Small intestine (tissue), 7 donors: ENCODE measurements around the gene INO80C. TPM values are rescaled to one million over a fixed set of nuclear protein-coding genes. Genes with fewer than 3 reads are reported as not detected.

Experiments
- DNase-seq, 2 donors: peaks; one replicate each; pipeline versions ENCODE4 v3.0.0 to v3.0.0-alpha.2; 2013
- FAIRE-seq: peaks from 2 replicates; lab custom pipeline; 2012; peaks lifted over from hg19 to GRCh38; lab: Jason Lieb, UNC
- H3K27ac ChIP-seq, 3 donors: one replicate each; pipeline ENCODE4 v1.5.1; 2013; ENCODE audit warnings: low read length in 2 of 3, mild to moderate bottlenecking in 2 of 3, control low read depth in 1 of 3, inconsistent platforms in 1 of 3, low read depth in 1 of 3, moderate library complexity in 1 of 3
- H3K27me3 ChIP-seq, 3 donors: one replicate each; pipeline ENCODE4 v1.6.1; 2013; ENCODE audit warnings: low read length in 3 of 3, inconsistent platforms in 1 of 3; ENCODE audit not compliant: control insufficient read depth in 3 of 3, insufficient read depth in 3 of 3
- H3K36me3 ChIP-seq, 3 donors: one replicate each; pipeline ENCODE4 v1.6.1; 2013; ENCODE audit warnings: low read length in 3 of 3, inconsistent platforms in 1 of 3, low read depth in 1 of 3, mild to moderate bottlenecking in 1 of 3, moderate library complexity in 1 of 3; ENCODE audit not compliant: control insufficient read depth in 3 of 3, insufficient read depth in 2 of 3
- H3K4me1 ChIP-seq, 3 donors: one replicate each; pipeline ENCODE4 v1.6.1; 2013; ENCODE audit warnings: low read length in 2 of 3, inconsistent platforms in 1 of 3, low read depth in 1 of 3, mild to moderate bottlenecking in 1 of 3, moderate library complexity in 1 of 3; ENCODE audit not compliant: control insufficient read depth in 3 of 3, insufficient read depth in 2 of 3
- H3K4me3 ChIP-seq, 3 donors: one replicate each; pipeline ENCODE4 v1.5.1; 2013; ENCODE audit warnings: low read length in 3 of 3, control low read depth in 1 of 3, inconsistent platforms in 1 of 3, low read depth in 1 of 3, mild to moderate bottlenecking in 1 of 3, moderate library complexity in 1 of 3
- H3K9me3 ChIP-seq, 2 donors: one replicate each; pipeline ENCODE4 v1.6.1; 2013; ENCODE audit warnings: low read depth in 1 of 2, low read length in 1 of 2; ENCODE audit not compliant: control insufficient read depth in 2 of 2, insufficient read depth in 1 of 2
- WGBS, 3 donors: extraction: QIAGEN DNeasy Blood & Tissue Kit; methylation state at CpG; one replicate each; pipeline ENCODE4 v1.1.7; 2013; 5-methylcytosine and 5-hydroxymethylcytosine counted together
- polyA plus RNA-seq, 4 donors: library from polyadenylated mRNA; stranded (reverse) in 3 of 4; unstranded in 1 of 4; fragments of 200-250 nt in 3 of 4; fragments of 120-200 nt in 1 of 4; gene quantifications; one replicate each; pipeline versions ENCODE4 v1.2.1 to v1.2.3, GENCODE V29; 2013
- donor health status: healthy with polysubstance abuse.
- donor health status: control.
- donor health status: control.
- donor health status: Bipolar disorder and iron deficiency.
- donor health status: healthy.

Gene INO80C
- polyA plus RNA-seq, 4 donors: 33.1 to 37.0 (median 35.6) TPM

DNA sequence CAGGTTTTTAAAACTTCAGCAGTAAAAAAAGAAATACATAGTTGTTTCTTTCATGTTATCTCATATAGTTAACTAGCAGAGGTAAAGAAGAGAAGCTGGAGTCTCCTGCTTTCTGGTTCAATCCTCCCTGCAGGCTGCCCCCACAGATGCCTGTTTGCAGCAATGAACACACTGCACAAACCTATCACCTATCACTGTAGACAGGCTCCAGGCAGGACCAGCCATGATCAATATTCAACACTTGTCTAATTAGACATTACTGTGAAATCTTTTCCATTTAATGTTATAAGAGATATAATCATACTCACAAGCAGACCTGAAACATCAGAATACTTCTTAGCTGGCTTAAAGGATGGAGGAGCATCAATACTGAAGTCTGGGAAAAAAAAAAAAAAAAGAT, 19.8 kb downstream of the INO80C start:
- no peaks in the 10 kb centered on the region for H3K9me3 ChIP-seq
- H3K27me3 ChIP-seq: no peaks in the 10 kb centered on the region
- peaks cover 2 to 24% (median 9%) of the 10 kb centered on the region in 3 donors for H3K4me1 ChIP-seq
- no peak for DNase-seq
- no peak overlapping the region for H3K4me3 ChIP-seq
- peaks cover 0 to 10% (median 2%) of the 10 kb centered on the region in 3 donors for H3K36me3 ChIP-seq
- FAIRE-seq: no peak
- peak overlapping the region in 2 of 3 donors; percentile 58 to 85 for H3K27ac ChIP-seq

- H3K9me3 ChIP-seq: no peaks in the 10 kb centered on the region
- FAIRE-seq (no peak), DNase-seq (no peak)
- H3K27ac ChIP-seq: no peak overlapping the region
- WGBS, 3 donors: 93 to 100% (median 97%) methylated on average over 1 of the region's 1 CpG
- no peaks in the 10 kb centered on the region for H3K27me3 ChIP-seq
- H3K4me3 ChIP-seq: no peak overlapping the region
- H3K4me1 ChIP-seq: peaks cover 2 to 21% (median 6%) of the 10 kb centered on the region in 3 donors
- peaks cover 0 to 10% (median 2%) of the 10 kb centered on the region in 3 donors for H3K36me3 ChIP-seq
Observed at GRCh38 chr18:35477497-35477896, 20.3 kb downstream of the INO80C start.

DNA sequence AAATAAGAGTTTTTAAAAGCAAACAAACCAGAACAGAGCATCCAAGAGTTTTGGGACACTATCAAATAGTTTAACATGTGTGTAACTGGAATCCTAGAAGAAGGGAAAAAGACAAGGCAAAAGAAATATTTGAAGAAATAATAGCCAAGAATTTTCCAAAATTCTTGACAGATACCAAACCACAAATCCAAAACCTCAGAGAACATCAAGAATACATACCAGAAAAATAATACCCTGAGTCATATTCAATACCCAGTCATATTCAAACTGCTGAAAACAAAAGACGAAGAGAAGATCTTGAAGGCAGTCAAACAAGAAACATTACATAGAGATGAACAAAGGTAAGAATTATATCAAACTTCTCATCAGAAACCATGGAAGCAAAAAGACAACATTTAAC, 22.9 kb downstream of the INO80C start:
- Histone ChIP-seq H3K9me3 (no peaks in the 10 kb centered on the region), H3K36me3 (peaks cover 0 to 16% (median 2%) of the 10 kb centered on the region in 3 donors), H3K4me1 (peaks cover 0 to 9% (median 2%) of the 10 kb centered on the region in 3 donors), H3K4me3 (no peak overlapping the region), H3K27me3 (no peaks in the 10 kb centered on the region), H3K27ac (no peak overlapping the region)
- FAIRE-seq: no peak
- DNase-seq: no peak
- WGBS, 3 donors: 93 to 97% (median 96%) methylated on average over 1 of the region's 1 CpG

GRCh38 chr18:35473562-35473961, 24.2 kb downstream of the INO80C start:
- Histone ChIP-seq H3K27me3 (no peaks in the 10 kb centered on the region), H3K36me3 (peaks cover 0 to 24% (median 2%) of the 10 kb centered on the region in 3 donors), H3K27ac (no peak overlapping the region), H3K9me3 (no peaks in the 10 kb centered on the region), H3K4me3 (no peak overlapping the region), H3K4me1 (peaks cover 0 to 2% (median 2%) of the 10 kb centered on the region in 3 donors)
- DNase-seq (no peak), FAIRE-seq (no peak)
- WGBS, 3 donors: 92 to 100% (median 93%) methylated on average over 1 of the region's 1 CpG

DNA sequence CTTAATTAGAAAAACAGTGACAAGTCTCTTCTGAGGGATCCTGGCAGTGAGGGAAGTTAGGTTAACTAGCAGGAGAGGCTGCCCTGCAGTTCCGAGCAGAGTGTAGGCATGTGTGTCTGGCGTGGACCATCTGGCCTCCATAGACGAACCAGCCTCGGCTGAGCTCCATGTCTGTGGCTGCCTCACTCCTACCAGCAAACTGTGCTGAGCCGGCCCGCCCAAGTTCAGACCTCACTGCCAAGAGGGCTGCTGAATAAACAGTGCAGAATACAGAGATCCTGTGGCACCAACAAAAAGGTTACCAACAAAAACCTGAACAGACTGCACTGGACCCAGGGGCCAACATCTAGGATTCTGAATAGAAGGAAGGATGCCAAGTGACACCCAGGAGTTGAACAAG, 27.3 kb downstream of the INO80C start:
- H3K4me3 ChIP-seq: no peak overlapping the region
- no peaks in the 10 kb centered on the region for H3K9me3 ChIP-seq
- H3K36me3 ChIP-seq: peaks cover 0 to 39% (median 0%) of the 10 kb centered on the region in 3 donors
- no peak overlapping the region for H3K27ac ChIP-seq
- 92 to 96% (median 94%) methylated on average over 6 of the region's 6 CpGs for WGBS, 3 donors
- no peaks in the 10 kb centered on the region for H3K27me3 ChIP-seq
- no peak for DNase-seq
- FAIRE-seq: no peak
- peaks cover 0 to 4% (median 0%) of the 10 kb centered on the region in 3 donors for H3K4me1 ChIP-seq

DNA sequence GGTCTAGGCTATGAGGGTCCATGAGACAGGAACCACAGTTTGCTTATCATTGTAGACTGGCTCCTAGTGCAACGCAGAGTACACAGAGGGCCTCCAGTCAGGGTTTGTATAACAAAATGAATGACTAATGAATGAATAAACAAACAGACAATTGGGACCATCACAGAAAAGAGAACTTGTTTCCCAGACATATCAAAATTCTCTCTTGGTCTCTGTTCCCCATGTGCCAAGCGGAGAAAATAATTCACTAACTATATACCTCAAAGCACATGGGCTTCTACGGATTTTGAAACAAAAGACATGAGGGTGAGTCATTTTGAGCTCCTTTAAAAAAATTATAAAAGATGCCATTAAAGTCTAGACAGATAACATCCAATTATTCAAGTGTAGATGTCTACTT, 28.0 kb downstream of the INO80C start:
- peaks cover 0 to 39% (median 0%) of the 10 kb centered on the region in 3 donors for H3K36me3 ChIP-seq
- no peaks in the 10 kb centered on the region for H3K27me3 ChIP-seq
- H3K9me3 ChIP-seq: no peaks in the 10 kb centered on the region
- no peak overlapping the region for H3K4me3 ChIP-seq
- no peak for FAIRE-seq
- 83 to 93% (median 90%) methylated on average over 3 of the region's 3 CpGs for WGBS, 3 donors
- peaks cover 0 to 7% (median 0%) of the 10 kb centered on the region in 3 donors for H3K4me1 ChIP-seq
- DNase-seq: no peak
- no peak overlapping the region for H3K27ac ChIP-seq

GRCh38 chr18:35468711-35469110, 29.0 kb downstream of the INO80C start:
- FAIRE-seq (no peak), DNase-seq (no peak)
- WGBS, 3 donors: 95 to 96% (median 96%) methylated on average over 2 of the region's 2 CpGs
- Histone ChIP-seq H3K9me3 (no peaks in the 10 kb centered on the region), H3K27me3 (no peaks in the 10 kb centered on the region), H3K27ac (no peak overlapping the region), H3K4me1 (peaks cover 0 to 7% (median 0%) of the 10 kb centered on the region in 3 donors), H3K36me3 (peaks cover 0 to 35% (median 0%) of the 10 kb centered on the region in 3 donors), H3K4me3 (no peak overlapping the region)

GRCh38 chr18:35467624-35468016, 30.1 kb downstream of the INO80C start:
- no peak for FAIRE-seq
- Histone ChIP-seq H3K27ac (peak overlapping the region in 1 of 3 donors; percentile 17), H3K27me3 (no peaks in the 10 kb centered on the region), H3K4me3 (no peak overlapping the region), H3K9me3 (no peaks in the 10 kb centered on the region), H3K4me1 (peaks cover 0 to 7% (median 0%) of the 10 kb centered on the region in 3 donors), H3K36me3 (peaks cover 0 to 31% (median 0%) of the 10 kb centered on the region in 3 donors)
- no peak for DNase-seq
- WGBS, 3 donors: 75 to 90% (median 81%) methylated on average over 4 of the region's 4 CpGs
